Measurements from ENCODE around the gene KYNU. TPM values are rescaled to one million over a fixed set of nuclear protein-coding genes. Genes with fewer than 3 reads are reported as not detected.
"Not testable (repeated sequence)": the region's sequence is repeated elsewhere in the genome, so short reads cannot be mapped to it uniquely, and the experiment has no call there.

KYNU gene
- polyA plus RNA-seq, 3 donors: 5.5 to 7.5 (median 5.5) TPM

DNA sequence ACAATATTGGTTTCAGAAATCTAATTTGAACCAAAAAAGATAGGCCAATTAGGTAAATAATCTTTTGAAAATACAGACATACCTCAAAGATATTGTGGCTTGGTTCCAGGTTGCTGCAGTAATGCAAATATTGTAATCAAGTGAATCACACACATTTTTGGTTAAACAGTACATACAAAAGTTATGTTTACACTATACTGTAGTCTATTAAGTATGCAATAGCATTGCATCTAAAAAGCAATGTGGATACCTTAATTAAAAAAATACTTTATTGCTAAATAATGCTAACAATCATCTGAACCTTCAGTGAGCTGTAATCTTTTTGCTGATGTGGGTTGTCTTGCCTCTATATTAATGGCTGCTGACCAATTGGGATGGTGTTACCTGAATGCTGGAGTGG is 67.3 kb downstream of the KYNU start:
- DNase-seq (ENCODE audit: extremely low read depth in 1 of 11, low read depth in 9 of 11, low spot score in 4 of 11): no peak

- no peak for DNase-seq (ENCODE audit: extremely low read depth in 1 of 11, low read depth in 9 of 11, low spot score in 4 of 11)
Observed at GRCh38 chr2:142946941-142947340, 69.5 kb downstream of the KYNU start.

GRCh38 chr2:142948723-142949122 is 71.3 kb downstream of the KYNU start:
- DNase-seq (ENCODE audit: extremely low read depth in 1 of 11, low read depth in 9 of 11, low spot score in 4 of 11): not testable (repeated sequence)

GRCh38 chr2:142950323-142950722 is 72.9 kb downstream of the KYNU start:
- not testable (repeated sequence) for DNase-seq (ENCODE audit: extremely low read depth in 1 of 11, low read depth in 9 of 11, low spot score in 4 of 11)

- no peak for DNase-seq (ENCODE audit: extremely low read depth in 1 of 11, low read depth in 9 of 11, low spot score in 4 of 11)
Observed at GRCh38 chr2:142951190-142952007, 73.9 kb downstream of the KYNU start.

DNA sequence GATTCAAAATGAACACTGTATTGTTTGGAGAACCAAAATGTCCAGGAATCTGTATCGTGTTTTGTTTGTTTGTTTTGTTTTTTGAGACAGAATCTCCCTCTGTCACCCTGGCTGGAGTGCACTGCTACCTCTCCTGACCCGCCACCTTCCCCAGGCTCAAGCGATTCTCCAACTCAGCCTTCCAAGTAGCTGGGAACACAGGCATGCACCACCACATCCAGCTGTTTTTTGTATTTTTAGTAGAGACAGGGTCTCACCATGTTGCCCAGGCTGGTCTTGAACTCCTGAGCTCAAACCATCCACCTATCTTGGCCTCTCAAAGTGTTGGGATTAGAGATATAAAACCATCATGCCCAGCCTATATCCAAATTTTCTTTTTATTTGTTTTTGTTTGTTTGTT is 74.6 kb downstream of the KYNU start:
- no peak for DNase-seq (ENCODE audit: extremely low read depth in 1 of 11, low read depth in 9 of 11, low spot score in 4 of 11)

- DNase-seq (ENCODE audit: extremely low read depth in 1 of 11, low read depth in 9 of 11, low spot score in 4 of 11): no peak
Observed at GRCh38 chr2:142952793-142953494, 75.5 kb downstream of the KYNU start.

DNA sequence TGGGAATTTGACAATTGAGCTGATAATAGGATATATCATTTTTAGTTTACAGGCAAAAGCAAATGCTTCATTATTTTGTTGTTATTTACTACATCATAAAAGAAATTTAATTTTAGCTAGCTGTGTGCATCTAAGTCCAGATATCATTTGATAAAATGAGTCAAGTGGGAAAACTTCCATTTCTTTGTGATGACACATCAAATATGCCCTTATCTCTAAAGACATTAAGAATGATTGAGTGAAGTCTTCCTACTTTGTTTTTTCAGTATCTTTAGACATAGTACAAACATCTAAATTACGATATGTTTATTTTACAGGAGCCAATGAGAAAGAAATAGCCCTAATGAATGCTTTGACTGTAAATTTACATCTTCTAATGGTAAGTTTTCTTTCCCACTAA is 77.0 kb downstream of the KYNU start:
- DNase-seq (ENCODE audit: extremely low read depth in 1 of 11, low read depth in 9 of 11, low spot score in 4 of 11): no peak

GRCh38 chr2:142957144-142957543 is 79.7 kb downstream of the KYNU start:
- DNase-seq (ENCODE audit: extremely low read depth in 1 of 11, low read depth in 9 of 11, low spot score in 4 of 11): no peak

- no peak for DNase-seq (ENCODE audit: extremely low read depth in 1 of 11, low read depth in 9 of 11, low spot score in 4 of 11)
Observed at GRCh38 chr2:142961202-142961601, 83.7 kb downstream of the KYNU start.

DNA sequence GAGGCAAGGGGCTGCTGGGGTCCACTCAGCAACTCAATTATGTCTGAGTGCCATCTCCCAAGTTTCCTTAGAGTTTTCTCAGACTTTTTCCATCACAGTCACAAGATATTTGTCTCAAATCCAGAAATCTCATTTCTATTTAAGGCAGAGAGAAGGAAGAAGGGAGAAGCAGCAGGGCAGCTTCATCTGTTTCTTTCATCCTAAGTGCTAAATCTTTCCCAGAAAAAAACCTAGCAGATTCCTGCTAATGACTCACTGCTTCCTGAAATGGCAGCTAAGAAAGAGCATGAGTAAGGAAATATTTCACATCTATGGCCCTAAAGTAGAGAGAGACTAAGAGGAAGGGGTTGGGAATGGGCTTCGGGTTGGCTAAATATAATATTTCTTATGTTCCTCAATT is 88.0 kb downstream of the KYNU start:
- no peak for DNase-seq (ENCODE audit: extremely low read depth in 1 of 11, low read depth in 9 of 11, low spot score in 4 of 11)

DNA sequence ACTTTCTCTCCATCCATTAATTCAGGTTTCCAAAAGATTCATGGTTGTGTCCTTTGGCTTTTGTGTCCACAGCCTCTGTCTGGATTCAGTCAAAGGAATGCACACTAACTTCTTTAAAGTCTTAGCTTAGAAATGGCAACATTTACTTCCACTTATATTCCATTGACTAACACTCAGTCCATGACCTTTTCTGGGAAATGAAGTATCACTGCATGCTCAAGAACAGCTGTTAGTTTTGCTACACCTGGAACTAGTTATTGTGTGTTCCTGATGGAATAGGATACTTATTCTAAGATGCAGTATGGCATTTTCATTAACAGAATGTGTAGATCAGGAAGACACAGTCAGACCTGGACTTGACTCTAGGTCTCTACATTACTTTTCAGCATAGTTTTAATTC is 88.8 kb downstream of the KYNU start:
- DNase-seq (ENCODE audit: extremely low read depth in 1 of 11, low read depth in 9 of 11, low spot score in 4 of 11): no peak

DNA sequence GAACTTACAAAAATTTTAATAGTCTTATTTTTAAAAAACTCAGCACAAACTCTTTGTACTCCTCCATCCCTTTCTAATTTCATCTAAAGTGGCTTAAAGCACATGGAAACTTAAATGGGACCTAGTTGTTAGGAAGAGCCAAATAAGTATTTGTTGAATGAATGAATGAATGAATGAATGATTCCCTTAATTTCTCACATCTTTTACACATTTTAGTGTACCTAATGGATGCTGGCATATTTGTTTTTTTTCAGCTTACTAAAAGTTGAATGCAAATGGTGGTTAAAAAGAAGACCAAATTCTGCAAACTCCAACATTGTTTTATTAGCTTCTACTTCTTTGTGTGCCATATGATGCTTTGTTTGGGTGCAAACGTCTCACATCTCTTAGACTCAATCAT is 89.6 kb downstream of the KYNU start:
- DNase-seq (ENCODE audit: extremely low read depth in 1 of 11, low read depth in 9 of 11, low spot score in 4 of 11): no peak

- DNase-seq (ENCODE audit: extremely low read depth in 1 of 11, low read depth in 9 of 11, low spot score in 4 of 11): no peak
Observed at GRCh38 chr2:142973160-142973821, 95.8 kb downstream of the KYNU start.

GRCh38 chr2:142973822-142974207 is 96.4 kb downstream of the KYNU start:
- no peak for DNase-seq (ENCODE audit: extremely low read depth in 1 of 11, low read depth in 9 of 11, low spot score in 4 of 11)

DNA sequence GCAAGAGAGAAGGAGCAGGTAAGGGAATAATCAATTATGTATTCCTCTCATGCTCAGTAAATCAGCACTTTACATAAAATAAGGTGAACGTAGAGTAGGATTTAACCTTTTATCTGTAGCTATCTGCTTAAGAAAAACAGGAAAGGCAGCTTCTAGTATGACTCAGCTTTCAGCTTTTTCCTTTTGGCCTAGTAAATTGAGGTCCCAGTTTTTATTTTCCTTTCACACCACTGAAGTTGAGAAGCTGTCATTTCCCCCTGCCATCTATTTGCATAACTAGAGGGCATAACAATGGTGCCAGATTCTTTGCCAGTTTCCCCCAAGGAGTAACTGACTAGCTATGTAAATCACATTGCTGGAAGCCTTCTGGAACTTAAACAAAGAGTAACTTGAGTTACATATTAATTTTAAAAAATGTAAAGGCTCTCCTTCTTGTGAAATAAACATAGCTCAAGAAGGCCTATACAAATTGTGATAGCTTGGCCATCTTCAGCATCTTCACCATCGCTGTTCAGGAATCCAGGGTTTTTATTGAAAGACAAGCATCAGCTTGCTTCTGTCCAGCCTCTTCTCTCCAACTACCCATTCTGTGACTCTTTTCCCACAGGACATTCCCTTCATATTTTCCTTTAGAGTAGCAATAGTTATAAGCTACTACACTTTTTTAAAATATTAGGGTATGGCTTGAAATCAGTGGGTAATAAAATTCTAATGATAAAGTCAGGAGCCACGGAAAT is 97.0 kb downstream of the KYNU start:
- DNase-seq (ENCODE audit: extremely low read depth in 1 of 11, low read depth in 9 of 11, low spot score in 4 of 11): peak in 1 of 11 donors; percentile 17

GRCh38 chr2:142975239-142975638 is 97.8 kb downstream of the KYNU start:
- no peak for DNase-seq (ENCODE audit: extremely low read depth in 1 of 11, low read depth in 9 of 11, low spot score in 4 of 11)

DNA sequence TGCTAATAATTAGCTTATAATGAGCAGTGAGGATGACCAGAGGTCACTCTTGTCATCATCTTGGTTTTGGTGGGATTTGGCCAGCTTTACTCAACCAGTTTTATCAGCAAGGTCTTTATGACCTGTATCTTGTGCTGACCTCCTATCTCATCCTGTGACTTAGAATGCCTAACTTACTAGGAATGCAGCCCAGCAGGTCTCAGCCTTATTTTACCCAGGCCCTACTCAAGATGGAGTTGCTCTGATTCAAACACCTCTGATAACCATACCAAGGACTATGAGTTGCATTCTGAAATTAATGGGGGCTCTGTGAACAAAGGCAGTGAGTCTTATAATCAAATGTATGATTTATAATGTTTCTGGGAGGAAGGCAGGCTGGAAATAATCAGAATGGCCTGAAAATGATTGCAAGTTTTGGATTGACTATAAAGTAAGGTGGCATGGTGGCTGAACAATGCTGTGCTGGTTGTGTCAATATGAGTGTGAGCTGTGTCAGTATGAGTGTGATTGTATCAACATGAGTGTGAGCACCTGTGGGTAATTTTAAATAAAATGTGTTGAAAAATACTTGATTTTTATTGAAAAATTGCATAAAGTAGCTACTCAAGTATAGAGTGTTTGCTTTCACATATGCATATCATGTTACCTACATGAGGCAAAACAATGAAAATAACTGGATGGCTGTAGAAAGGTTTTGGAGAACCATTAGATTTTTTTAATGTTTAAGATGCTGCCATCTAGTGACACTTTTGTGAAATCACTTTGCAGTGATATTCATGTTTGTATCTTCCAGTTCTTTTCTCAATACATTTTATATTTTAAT is 103.0 kb downstream of the KYNU start:
- DNase-seq (ENCODE audit: extremely low read depth in 1 of 11, low read depth in 9 of 11, low spot score in 4 of 11): no peak

GRCh38 chr2:142981069-142981378 is 103.6 kb downstream of the KYNU start:
- DNase-seq (ENCODE audit: extremely low read depth in 1 of 11, low read depth in 9 of 11, low spot score in 4 of 11): no peak
